ENCODE results near the gene TRIM71.

DNA sequence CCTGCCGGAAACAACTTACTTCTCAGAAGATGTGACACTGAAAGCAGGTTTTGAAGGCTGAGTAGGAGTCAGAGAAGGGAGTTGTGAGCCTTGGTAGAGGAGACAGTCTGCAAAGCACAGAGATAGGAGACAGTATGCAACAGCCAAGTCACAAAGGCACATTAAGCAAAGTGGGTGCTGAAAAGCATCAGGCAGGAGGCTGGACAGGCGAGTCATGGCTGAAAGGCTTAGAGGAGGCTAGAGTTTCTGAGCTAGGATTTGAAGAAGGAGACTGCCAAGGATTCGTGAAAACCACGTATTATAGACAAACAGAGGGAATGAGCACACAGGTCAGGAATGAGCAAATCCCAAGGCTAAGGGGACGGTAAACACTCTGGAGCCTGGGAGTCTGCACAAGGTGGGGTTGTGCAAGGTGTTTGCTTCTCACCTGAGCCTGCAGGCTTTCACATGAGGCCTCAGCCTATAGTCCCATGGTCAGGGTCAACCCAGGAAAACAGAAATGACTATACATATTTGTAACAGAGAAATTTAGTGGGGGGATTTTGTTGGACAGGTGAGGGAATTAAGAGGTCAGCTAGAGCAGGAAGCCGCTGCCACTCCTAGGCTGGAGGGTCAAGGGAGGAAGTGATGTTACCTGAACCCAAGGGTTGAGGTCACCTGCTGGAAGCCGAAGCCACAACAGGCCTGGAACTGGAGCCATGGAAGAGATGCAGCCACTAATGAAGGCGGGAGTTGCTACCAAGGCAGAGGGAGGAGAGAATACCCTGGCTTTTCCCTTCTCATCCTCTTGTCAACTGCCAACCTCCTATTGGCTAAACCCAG lies 23.1 kb upstream of the TRIM71 start:
- TF ChIP-seq POLR2A (IDR thresholded peaks at IDR 0.05; ENCODE audit: low read length) (no peak), GATA1 (IDR thresholded peaks at IDR 0.05; ENCODE audit: low read depth, low read length) (no peak)
